ENCODE data around the gene CTAG1B.
"Not testable (repeated sequence)": the region's sequence is repeated elsewhere in the genome, so short reads cannot be mapped to it uniquely, and the experiment has no call there.

CTAG1B gene

GRCh38 chrX:154613586-154613985 lies 5.5 kb downstream of the CTAG1B start:
- not testable (repeated sequence) for H3K4me1 ChIP-seq; H3K27me3 ChIP-seq; H3K9me3 ChIP-seq; H3K36me3 ChIP-seq; H3K4me3 ChIP-seq (ENCODE audit: low read depth, low read length); DNase-seq

- peak; percentile 19 for DNase-seq
- not testable (repeated sequence) for H3K36me3 ChIP-seq; H3K27me3 ChIP-seq; H3K4me3 ChIP-seq (ENCODE audit: low read depth, low read length); H3K9me3 ChIP-seq; H3K4me1 ChIP-seq
Measured at GRCh38 chrX:154611146-154611545, 7.9 kb downstream of the CTAG1B start.

GRCh38 chrX:154608823-154609222 lies 10.3 kb downstream of the CTAG1B start:
- H3K9me3 ChIP-seq, DNase-seq: not testable (repeated sequence)

DNA sequence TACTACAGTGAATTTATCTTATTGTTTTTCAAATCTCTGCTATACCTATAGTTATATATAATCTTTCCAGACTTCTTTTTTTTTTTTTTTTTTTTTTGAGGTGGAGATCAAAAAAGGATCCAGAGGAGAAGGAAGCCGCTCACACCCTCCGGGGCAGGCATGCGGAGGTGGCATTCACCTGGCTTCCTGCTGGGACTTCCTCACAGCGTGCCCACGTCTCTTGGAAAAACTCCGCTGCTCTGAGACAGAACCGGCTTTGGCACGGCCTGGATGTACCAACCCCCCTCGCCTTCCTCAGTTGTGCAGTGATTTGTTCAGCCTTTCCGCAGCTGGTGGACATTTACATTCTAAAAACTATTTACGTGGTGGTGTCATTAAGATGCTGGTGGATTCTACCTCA lies 11.1 kb downstream of the CTAG1B start:
- H3K4me3 ChIP-seq (ENCODE audit: low read depth, low read length); H3K4me1 ChIP-seq; H3K36me3 ChIP-seq; H3K9me3 ChIP-seq; DNase-seq; H3K27me3 ChIP-seq: not testable (repeated sequence)

More at GRCh38 chrX:154608823-154609222, 10.3 kb downstream of the CTAG1B start:
- not testable (repeated sequence) for H3K36me3 ChIP-seq; H3K4me1 ChIP-seq; H3K4me3 ChIP-seq (ENCODE audit: low read depth, low read length); H3K27me3 ChIP-seq

DNA sequence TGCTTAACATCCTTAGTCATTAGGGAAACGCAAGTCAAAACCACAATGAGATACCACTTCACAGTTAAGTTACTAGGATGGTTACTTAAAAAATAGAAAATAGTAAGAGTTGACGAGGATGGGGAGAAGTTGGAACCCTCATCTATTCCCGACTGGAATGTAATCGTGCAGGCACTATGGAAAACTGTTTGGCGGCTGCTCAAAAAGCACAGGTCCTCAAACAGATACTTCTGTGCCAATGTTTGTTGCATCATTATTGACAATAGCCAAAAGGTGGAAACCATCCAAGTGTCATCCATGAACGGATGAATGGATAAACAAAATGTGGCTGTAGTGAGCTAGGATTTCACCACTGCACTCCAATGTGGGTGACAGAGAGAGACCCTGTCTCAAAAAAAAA lies 11.7 kb downstream of the CTAG1B start:
- H3K36me3 ChIP-seq = no peaks in the 10 kb centered on the region
- DNase-seq = no peak
- H3K9me3 ChIP-seq = no peaks in the 10 kb centered on the region
- H3K4me3 ChIP-seq (ENCODE audit: low read depth, low read length) = no peak overlapping the region
- no peaks in the 10 kb centered on the region for H3K4me1 ChIP-seq
- no peak for TF ChIP-seq CTCF (IDR thresholded peaks at IDR 0.05; ENCODE audit: low read depth, low read length)
- no peaks in the 10 kb centered on the region for H3K27me3 ChIP-seq

- no peaks in the 10 kb centered on the region for H3K4me1 ChIP-seq
- TF ChIP-seq CTCF (IDR thresholded peaks at IDR 0.05; ENCODE audit: low read depth, low read length) = no peak
Measured at GRCh38 chrX:154605566-154605965, 13.5 kb downstream of the CTAG1B start.

DNA sequence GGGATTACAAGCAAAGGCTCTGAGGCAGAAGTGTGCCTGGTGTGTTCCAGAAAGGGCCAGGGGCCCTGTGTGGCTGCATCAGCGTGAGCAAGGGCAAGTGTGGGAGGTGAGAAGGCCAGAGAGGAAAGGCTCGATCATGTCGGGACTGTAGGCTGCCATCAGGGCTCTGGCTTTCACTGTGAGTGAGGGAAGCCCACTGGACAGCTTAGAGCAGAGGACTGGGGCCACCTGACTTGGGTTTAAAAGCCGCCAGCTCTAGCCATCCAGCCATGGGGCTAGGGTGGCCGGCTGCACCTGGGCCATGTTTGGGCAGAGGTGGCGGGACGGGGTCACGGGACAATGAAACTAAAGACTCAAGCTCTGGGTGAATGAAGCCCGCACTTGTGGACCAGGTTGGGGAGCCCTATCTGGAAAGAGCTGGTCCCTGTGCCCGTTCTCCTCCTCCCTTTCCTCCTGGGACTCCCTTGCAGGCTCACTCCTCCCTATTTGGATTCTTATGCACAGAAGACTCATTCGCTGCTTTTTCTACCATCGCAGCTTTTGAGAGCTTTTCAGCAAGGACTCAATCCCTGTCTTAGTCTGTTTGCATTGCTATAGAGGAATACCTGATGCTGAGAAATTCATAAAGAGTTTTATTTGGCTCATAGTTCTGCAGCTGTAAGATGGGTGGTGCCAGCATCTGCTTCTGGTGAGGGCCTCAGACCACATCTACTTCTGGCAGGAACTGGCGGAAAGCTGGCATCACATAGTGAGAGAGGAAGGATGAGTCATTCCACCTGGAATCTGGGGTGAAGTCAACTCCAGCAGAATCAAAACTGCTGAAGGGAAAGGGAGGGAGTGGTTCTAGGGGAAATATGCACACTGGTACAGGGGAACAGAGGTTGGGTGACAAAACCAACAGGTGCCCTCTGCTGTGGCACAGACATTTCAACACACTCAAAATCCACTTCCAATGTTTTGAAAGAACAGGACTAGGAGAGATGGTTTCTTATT lies 15.3 kb downstream of the CTAG1B start:
- Histone ChIP-seq H3K36me3 (no peaks in the 10 kb centered on the region), H3K4me3 (ENCODE audit: low read depth, low read length) (no peak overlapping the region), H3K4me1 (no peaks in the 10 kb centered on the region), H3K9me3 (no peaks in the 10 kb centered on the region), H3K27me3 (no peaks in the 10 kb centered on the region)
- DNase-seq = no peak
- no peak for TF ChIP-seq CTCF (IDR thresholded peaks at IDR 0.05; ENCODE audit: low read depth, low read length)

More at GRCh38 chrX:154605566-154605965, 13.5 kb downstream of the CTAG1B start:
- Histone ChIP-seq H3K27me3 (no peaks in the 10 kb centered on the region), H3K4me3 (ENCODE audit: low read depth, low read length) (no peak overlapping the region), H3K36me3 (no peaks in the 10 kb centered on the region), H3K9me3 (no peaks in the 10 kb centered on the region)
- DNase-seq = no peak

DNA sequence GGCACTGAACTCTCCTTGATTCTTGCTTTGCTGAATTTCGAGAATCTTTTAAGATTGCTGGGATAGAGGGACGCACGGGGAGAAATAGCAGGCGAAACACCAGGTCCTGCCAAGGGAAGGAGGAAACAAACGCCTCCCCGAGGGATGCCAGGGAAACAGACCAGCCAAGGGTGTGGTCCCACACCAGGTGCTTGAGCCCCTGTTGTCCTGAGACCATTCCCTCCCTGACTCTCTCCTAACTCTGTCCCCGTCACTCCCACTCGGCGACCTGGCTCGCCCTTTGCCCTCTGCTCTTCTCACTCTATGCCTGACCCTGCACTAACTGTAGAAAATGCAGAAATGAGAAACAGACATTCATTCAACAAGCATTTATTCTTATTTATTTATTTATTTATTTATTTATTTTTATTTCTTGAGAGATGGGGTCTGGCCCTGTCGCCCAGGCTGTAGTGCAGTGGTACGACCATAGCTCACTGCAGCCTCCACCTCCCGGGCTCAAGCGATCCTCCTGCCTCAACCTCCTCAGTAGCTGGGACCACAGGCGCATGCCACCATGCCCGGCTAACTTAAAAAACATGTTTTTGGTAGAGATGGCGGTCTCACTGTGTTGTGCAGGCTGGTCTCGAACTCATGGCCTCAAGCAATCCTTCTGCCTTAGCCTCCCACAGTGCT lies 16.2 kb downstream of the CTAG1B start:
- TF ChIP-seq CTCF (IDR thresholded peaks at IDR 0.05; ENCODE audit: low read depth, low read length) = no peak
- DNase-seq = no peak
- H3K4me3 ChIP-seq (ENCODE audit: low read depth, low read length) = no peak overlapping the region
- no peaks in the 10 kb centered on the region for H3K9me3 ChIP-seq
- H3K36me3 ChIP-seq = no peaks in the 10 kb centered on the region
- no peaks in the 10 kb centered on the region for H3K4me1 ChIP-seq
- no peaks in the 10 kb centered on the region for H3K27me3 ChIP-seq

Data from BE2C (cell line).